Measurements from ENCODE around the gene TMEM203.
A peak's percentile ranks its signal among the peaks of the same experiment; 100 is the strongest.

Gene TMEM203

GRCh38 chr9:137228968-137229896 is 23.8 kb upstream of the TMEM203 start:
- no peak for DNase-seq

GRCh38 chr9:137228506-137228967 is 23.1 kb upstream of the TMEM203 start:
- DNase-seq, result no peak

- DNase-seq, result no peak
Observed at GRCh38 chr9:137227853-137228505, 22.5 kb upstream of the TMEM203 start.

- peak; percentile 93 for DNase-seq
Observed at GRCh38 chr9:137227054-137227852, 21.8 kb upstream of the TMEM203 start, which contains the start of gene RNF224. Gene RNF224, plus strand, starts transcription at chr9:137227502. Its CDS starts 834 bp downstream, at chr9:137228336.

- no peak for DNase-seq
Observed at GRCh38 chr9:137226338-137227053, 21.0 kb upstream of the TMEM203 start.

GRCh38 chr9:137225699-137226331 is 20.4 kb upstream of the TMEM203 start:
- DNase-seq, result no peak

- no peak for DNase-seq
Observed at GRCh38 chr9:137224830-137225694, 19.6 kb upstream of the TMEM203 start, which contains the start of gene CYSRT1. Gene CYSRT1, plus strand, starts transcription at chr9:137225174. Its CDS starts 448 bp downstream, at chr9:137225622.

GRCh38 chr9:137223078-137223970 is 17.9 kb upstream of the TMEM203 start:
- peak; percentile 99 for DNase-seq

- no peak for DNase-seq
Observed at GRCh38 chr9:137222190-137223077, 17.0 kb upstream of the TMEM203 start, which contains the start of gene RNF208. Gene RNF208, minus strand, starts transcription at chr9:137222240. Its CDS starts 1,028 bp downstream, at chr9:137221212.

- DNase-seq, result no peak
Observed at GRCh38 chr9:137221506-137222111, 16.2 kb upstream of the TMEM203 start.

GRCh38 chr9:137221095-137221505 is 15.7 kb upstream of the TMEM203 start:
- no peak for DNase-seq

GRCh38 chr9:137220317-137221094 is 15.1 kb upstream of the TMEM203 start:
- DNase-seq, result no peak

- DNase-seq, result no peak
Observed at GRCh38 chr9:137219757-137220316, 14.4 kb upstream of the TMEM203 start.

- DNase-seq, result no peak
Observed at GRCh38 chr9:137218754-137219271, 13.4 kb upstream of the TMEM203 start.

- no peak for DNase-seq
Observed at GRCh38 chr9:137218212-137218753, 12.8 kb upstream of the TMEM203 start.
